ENCODE measurements around the gene ADAP1.
A peak's percentile ranks its signal among the peaks of the same experiment; 100 is the strongest.
"Not testable (repeated sequence)": the region's sequence is repeated elsewhere in the genome, so short reads cannot be mapped to it uniquely, and the experiment has no call there.

Gene ADAP1

DNA sequence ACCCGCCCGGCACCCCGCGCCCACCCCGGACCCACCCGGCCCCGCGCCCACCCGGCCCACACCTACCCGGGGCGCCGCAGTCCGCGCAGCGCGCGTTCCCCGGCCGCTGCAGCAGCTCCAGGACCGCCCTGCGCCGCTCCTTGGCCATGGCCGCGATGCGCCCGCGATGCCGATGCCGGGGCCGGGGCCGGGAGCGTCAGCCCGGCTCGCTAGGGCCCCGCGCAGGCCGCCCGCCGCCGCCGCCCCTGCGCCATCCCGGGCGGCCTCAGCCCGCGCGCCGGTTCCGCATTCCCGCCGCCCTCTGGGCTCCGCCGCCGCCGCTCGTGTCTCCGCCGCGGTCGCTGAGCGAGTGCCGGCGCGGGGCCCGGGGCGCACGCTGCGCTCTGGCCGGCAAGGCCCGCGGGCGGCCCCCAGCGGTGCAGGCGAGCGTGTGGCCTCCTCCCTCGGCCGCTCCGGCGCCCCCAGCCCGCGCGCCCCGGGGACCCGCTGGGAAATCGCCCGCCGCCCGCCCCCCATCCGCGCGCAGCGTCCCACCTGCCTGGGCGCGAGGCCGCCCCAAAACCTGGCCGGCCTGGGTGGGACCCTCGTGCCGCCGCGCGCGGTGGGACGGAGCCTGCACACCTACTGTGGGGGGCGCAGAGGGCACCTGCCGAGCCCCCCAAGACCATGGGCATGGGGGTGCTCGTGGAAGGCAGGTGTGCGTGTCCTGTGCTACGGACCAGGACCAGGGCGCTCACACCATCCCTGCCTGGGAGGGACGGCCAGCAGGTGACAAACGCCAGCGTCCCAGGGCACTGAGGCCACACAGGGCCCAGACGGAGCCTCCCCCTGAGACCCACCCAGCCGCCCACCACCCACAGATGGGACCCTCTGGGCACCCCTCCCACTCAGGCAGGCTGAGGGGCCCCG, at the start of gene ADAP1:
Gene ADAP1, minus strand, starts transcription at position 351 of the 909 bp plus-strand sequence. Its CDS starts 203 bp downstream, at position 148.
- peak within 1 kb of the TSS; percentile 46 for H3K4me3 ChIP-seq (ENCODE audit: low read length)
- DNase-seq (ENCODE audit: low read depth): peak; percentile 70
- peak; percentile 9 for TF ChIP-seq CTCF (IDR thresholded peaks at IDR 0.05; ENCODE audit: insufficient read depth, low read depth, low read length, missing control alignments)

- not testable (repeated sequence) for DNase-seq (ENCODE audit: low read depth); H3K4me3 ChIP-seq (ENCODE audit: low read length)
These were observed 48.0 kb upstream of the ADAP1 start for GRCh38 chr7:1002445-1002844.

- H3K4me3 ChIP-seq (ENCODE audit: low read length); DNase-seq (ENCODE audit: low read depth): not testable (repeated sequence)
These were observed 47.5 kb upstream of the ADAP1 start for GRCh38 chr7:1002026-1002425.

GRCh38 chr7:1001069-1001770, 46.7 kb upstream of the ADAP1 start:
- not testable (repeated sequence) for H3K4me3 ChIP-seq (ENCODE audit: low read length); DNase-seq (ENCODE audit: low read depth)

- DNase-seq (ENCODE audit: low read depth): no peak
- no peak for TF ChIP-seq CTCF (IDR thresholded peaks at IDR 0.05; ENCODE audit: insufficient read depth, low read depth, low read length, missing control alignments)
- H3K4me3 ChIP-seq (ENCODE audit: low read length): no peak overlapping the region
These were observed 45.8 kb upstream of the ADAP1 start for GRCh38 chr7:999941-1000935.

DNA sequence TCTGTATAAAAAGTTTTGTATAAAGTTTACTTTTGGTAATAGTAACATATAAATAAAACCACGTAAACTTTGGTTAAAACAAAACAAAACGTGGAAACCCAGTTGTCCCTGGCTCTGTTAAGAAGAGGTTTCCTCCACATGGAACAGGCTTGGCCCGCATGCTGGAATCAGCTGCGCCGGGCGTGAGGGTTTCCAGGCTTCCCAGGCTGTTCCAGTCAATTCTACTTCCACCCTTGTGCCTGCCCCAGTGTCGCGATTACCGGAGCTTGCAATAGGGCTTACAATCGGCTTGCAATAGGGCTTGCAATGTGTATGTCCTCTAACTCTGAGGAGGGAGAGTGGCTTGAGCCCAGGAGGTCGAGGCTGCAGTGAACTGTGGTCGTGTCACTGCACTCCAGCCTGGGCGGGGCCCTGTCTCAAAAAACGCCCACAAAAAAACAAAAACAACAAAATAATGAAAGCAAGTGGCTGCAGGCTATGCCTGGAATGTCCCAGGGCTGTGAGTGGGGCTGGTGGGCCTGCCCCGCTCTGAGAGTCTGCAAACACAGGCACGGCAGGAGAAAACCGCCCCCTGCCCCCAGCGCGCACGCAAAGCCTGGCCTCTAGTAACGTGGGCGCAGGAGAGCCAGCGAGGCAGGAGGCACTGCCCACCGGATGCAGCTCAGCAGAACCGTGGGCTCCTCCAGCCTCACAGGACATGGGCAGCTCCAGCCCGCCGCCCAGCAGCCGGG, 44.8 kb upstream of the ADAP1 start:
- no peak overlapping the region for H3K4me3 ChIP-seq (ENCODE audit: low read length)
- no peak for TF ChIP-seq CTCF (IDR thresholded peaks at IDR 0.05; ENCODE audit: insufficient read depth, low read depth, low read length, missing control alignments)

DNA sequence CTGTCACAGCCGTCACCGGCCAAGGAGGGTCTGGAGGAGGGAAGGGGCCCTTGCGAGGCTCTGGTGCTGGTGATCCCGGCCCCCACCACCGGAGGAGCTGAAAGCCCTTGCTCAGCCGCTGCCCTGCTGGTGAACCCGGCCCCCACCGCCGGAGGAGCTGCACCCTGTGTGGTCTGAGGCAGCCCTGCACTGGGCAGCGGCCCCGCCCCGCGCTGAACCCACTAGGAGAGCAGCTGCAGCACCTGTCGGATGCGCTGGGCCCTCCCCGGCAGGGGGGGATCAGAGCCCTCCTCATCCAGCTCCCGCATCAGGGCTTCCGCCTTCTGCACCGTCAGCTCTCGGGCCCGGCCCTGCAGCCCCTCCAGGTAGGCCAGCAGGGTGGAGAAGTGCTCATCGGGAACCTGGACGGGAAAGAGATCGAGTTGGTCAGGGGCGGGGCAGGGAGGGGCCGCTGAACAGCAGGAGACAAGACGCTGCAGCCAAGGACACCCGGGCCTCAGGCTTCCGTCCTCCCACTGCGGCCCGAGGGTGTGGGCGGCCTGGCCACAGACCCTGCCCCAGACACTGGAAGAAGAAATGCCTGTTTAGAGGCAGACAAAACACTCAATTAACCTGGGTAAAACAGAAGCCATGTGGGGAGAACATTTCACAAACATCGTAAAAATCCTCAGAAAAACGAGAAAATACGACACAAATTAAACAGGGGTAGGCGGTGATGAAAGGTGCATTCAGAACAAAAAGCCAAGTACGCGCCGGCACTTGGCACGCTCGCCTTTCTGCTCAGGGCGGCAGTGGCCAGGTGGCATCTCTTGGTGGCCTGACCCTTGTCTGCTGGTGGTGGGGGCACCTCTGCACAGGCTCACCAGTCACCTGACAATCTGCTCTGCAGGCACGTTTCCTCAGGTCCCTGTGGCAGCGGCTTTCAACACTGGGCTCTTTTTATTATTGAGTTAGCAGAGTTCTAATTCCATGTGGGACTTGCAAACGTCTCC, 43.2 kb upstream of the ADAP1 start:
- DNase-seq (ENCODE audit: low read depth): no peak
- no peak for TF ChIP-seq CTCF (IDR thresholded peaks at IDR 0.05; ENCODE audit: insufficient read depth, low read depth, low read length, missing control alignments)
- no peak overlapping the region for H3K4me3 ChIP-seq (ENCODE audit: low read length)

More for the DNA sequence above, 44.8 kb upstream of the ADAP1 start:
- DNase-seq (ENCODE audit: low read depth): no peak

Data from epithelial cell of esophagus (primary cell).